CD4-positive, alpha-beta T cell treated with Interleukin-2 at 100 ng/mL for 4 hours (primary cell): Measurements from ENCODE around the gene ZCCHC13.
"Not testable (repeated sequence)": the region's sequence is repeated elsewhere in the genome, so short reads cannot be mapped to it uniquely, and the experiment has no call there.

Experiments
- DNase-seq: peaks from one replicate; pipeline ENCODE4 v3.0.0-alpha.2; 2020; ENCODE audit warnings: low spot score

Gene ZCCHC13

GRCh38 chrX:74304016-74304415 lies at the start of gene ZCCHC13:
ZCCHC13 (plus strand) TSS chrX:74304180; CDS start chrX:74304267, 87 bp downstream.
- no peak for DNase-seq

- not testable (repeated sequence) for DNase-seq
These were observed 45.9 kb upstream of the ZCCHC13 start for GRCh38 chrX:74258111-74258510.

GRCh38 chrX:74259885-74260491 lies 44.0 kb upstream of the ZCCHC13 start:
- DNase-seq, result no peak

GRCh38 chrX:74262452-74263209 lies 41.3 kb upstream of the ZCCHC13 start:
- DNase-seq, result no peak

- no peak for DNase-seq
These were observed 33.6 kb upstream of the ZCCHC13 start for GRCh38 chrX:74270393-74270792.

GRCh38 chrX:74272230-74272629 lies 31.8 kb upstream of the ZCCHC13 start:
- no peak for DNase-seq

GRCh38 chrX:74274516-74274915 lies 29.5 kb upstream of the ZCCHC13 start:
- no peak for DNase-seq

- no peak for DNase-seq
These were observed 26.7 kb upstream of the ZCCHC13 start for GRCh38 chrX:74277320-74277719.

GRCh38 chrX:74277846-74278245 lies 26.1 kb upstream of the ZCCHC13 start:
- no peak for DNase-seq

GRCh38 chrX:74280759-74281158 lies 23.2 kb upstream of the ZCCHC13 start:
- DNase-seq, result no peak

- DNase-seq, result no peak
These were observed 19.5 kb upstream of the ZCCHC13 start for GRCh38 chrX:74284391-74284952.

GRCh38 chrX:74286950-74287740 lies 16.8 kb upstream of the ZCCHC13 start:
- DNase-seq, result no peak

GRCh38 chrX:74291577-74291963 lies 12.4 kb upstream of the ZCCHC13 start:
- DNase-seq, result no peak

GRCh38 chrX:74291964-74292807 lies 11.8 kb upstream of the ZCCHC13 start:
- peak; percentile 83 for DNase-seq

GRCh38 chrX:74292808-74293123 lies 11.2 kb upstream of the ZCCHC13 start:
- DNase-seq, result no peak

- DNase-seq, result peak; percentile 67
These were observed 10.5 kb upstream of the ZCCHC13 start for GRCh38 chrX:74293343-74293946.

- DNase-seq, result no peak
These were observed 8.9 kb upstream of the ZCCHC13 start for GRCh38 chrX:74295101-74295500.

- DNase-seq, result peak; percentile 3
These were observed 6.2 kb upstream of the ZCCHC13 start for GRCh38 chrX:74297766-74298165.

- no peak for DNase-seq
These were observed 3.1 kb upstream of the ZCCHC13 start for GRCh38 chrX:74300869-74301268.

GRCh38 chrX:74318672-74319071 lies 14.7 kb downstream of the ZCCHC13 start:
- no peak for DNase-seq

- DNase-seq, result not testable (repeated sequence)
These were observed 15.3 kb downstream of the ZCCHC13 start for GRCh38 chrX:74319321-74319720.
